ENCODE results near the gene STX5.
A peak's percentile ranks its signal among the peaks of the same experiment; 100 is the strongest.
"Not testable (repeated sequence)": the region's sequence is repeated elsewhere in the genome, so short reads cannot be mapped to it uniquely, and the experiment has no call there.

Gene STX5

GRCh38 chr11:62788991-62789390, 42.9 kb downstream of the STX5 start:
- Mint-ChIP-seq H3K27me3 (no peaks in the 10 kb centered on the region), H3K4me1 (ENCODE audit: low read depth) (peaks cover 51% of the 10 kb centered on the region), H3K27ac (peak overlapping the region; percentile 96), H3K36me3 (ENCODE audit: low read depth) (peaks cover 86% of the 10 kb centered on the region), H3K9me3 (no peaks in the 10 kb centered on the region), H3K4me3 (peak overlapping the region; percentile 91)
- no peak for DNase-seq

- Mint-ChIP-seq H3K27me3 (no peaks in the 10 kb centered on the region), H3K4me3 (peak within 1 kb of the TSS; percentile 91), H3K36me3 (ENCODE audit: low read depth) (peaks cover 89% of the 10 kb centered on the region), H3K4me1 (ENCODE audit: low read depth) (peaks cover 44% of the 10 kb centered on the region), H3K27ac (peak within 1 kb of the TSS; percentile 96), H3K9me3 (no peaks in the 10 kb centered on the region)
- DNase-seq, result peak; percentile 97
Observed at GRCh38 chr11:62787005-62787759, 44.7 kb downstream of the STX5 start, which contains the start of gene TMEM179B. TMEM179B (plus strand) TSS chr11:62787402; CDS start chr11:62787432, 30 bp downstream.

GRCh38 chr11:62786318-62787004, 45.4 kb downstream of the STX5 start:
- DNase-seq, result peak; percentile 89
- H3K4me1 Mint-ChIP-seq (ENCODE audit: low read depth), result peaks cover 41% of the 10 kb centered on the region
- no peaks in the 10 kb centered on the region for H3K9me3 Mint-ChIP-seq
- H3K27me3 Mint-ChIP-seq, result no peaks in the 10 kb centered on the region
- H3K4me3 Mint-ChIP-seq, result peak overlapping the region; percentile 86
- H3K27ac Mint-ChIP-seq, result peak overlapping the region; percentile 95
- peaks cover 89% of the 10 kb centered on the region for H3K36me3 Mint-ChIP-seq (ENCODE audit: low read depth)

GRCh38 chr11:62782753-62783152, 49.1 kb downstream of the STX5 start:
- Mint-ChIP-seq H3K36me3 (ENCODE audit: low read depth) (peaks cover 78% of the 10 kb centered on the region), H3K4me3 (no peak overlapping the region), H3K27ac (peak overlapping the region; percentile 66), H3K4me1 (ENCODE audit: low read depth) (peaks cover 16% of the 10 kb centered on the region), H3K9me3 (no peaks in the 10 kb centered on the region), H3K27me3 (no peaks in the 10 kb centered on the region)
- no peak for DNase-seq

- Mint-ChIP-seq H3K36me3 (ENCODE audit: low read depth) (peaks cover 79% of the 10 kb centered on the region), H3K27ac (peak overlapping the region; percentile 82), H3K4me3 (no peak overlapping the region), H3K27me3 (no peaks in the 10 kb centered on the region), H3K4me1 (ENCODE audit: low read depth) (peaks cover 26% of the 10 kb centered on the region), H3K9me3 (no peaks in the 10 kb centered on the region)
- no peak for DNase-seq
Observed at GRCh38 chr11:62778441-62778840, 53.4 kb downstream of the STX5 start.

- peak overlapping the region; percentile 82 for H3K27ac Mint-ChIP-seq
- H3K9me3 Mint-ChIP-seq, result no peaks in the 10 kb centered on the region
- DNase-seq, result no peak
Observed at GRCh38 chr11:62777389-62777788, 54.5 kb downstream of the STX5 start.

GRCh38 chr11:62775646-62776045, 56.2 kb downstream of the STX5 start:
- H3K36me3 Mint-ChIP-seq (ENCODE audit: low read depth), result peaks cover 58% of the 10 kb centered on the region
- no peak overlapping the region for H3K4me3 Mint-ChIP-seq
- no peaks in the 10 kb centered on the region for H3K9me3 Mint-ChIP-seq

More at GRCh38 chr11:62777389-62777788, 54.5 kb downstream of the STX5 start:
- Mint-ChIP-seq H3K27me3 (no peaks in the 10 kb centered on the region), H3K36me3 (ENCODE audit: low read depth) (peaks cover 69% of the 10 kb centered on the region), H3K4me1 (ENCODE audit: low read depth) (peaks cover 27% of the 10 kb centered on the region), H3K4me3 (no peak overlapping the region)

GRCh38 chr11:62774407-62774806, 57.4 kb downstream of the STX5 start:
- Mint-ChIP-seq H3K4me1 (ENCODE audit: low read depth) (peaks cover 47% of the 10 kb centered on the region), H3K27ac (no peak overlapping the region), H3K9me3 (no peaks in the 10 kb centered on the region), H3K27me3 (no peaks in the 10 kb centered on the region), H3K4me3 (no peak overlapping the region), H3K36me3 (ENCODE audit: low read depth) (peaks cover 53% of the 10 kb centered on the region)
- DNase-seq, result no peak

More at GRCh38 chr11:62775646-62776045, 56.2 kb downstream of the STX5 start:
- no peak for DNase-seq
- Mint-ChIP-seq H3K27me3 (no peaks in the 10 kb centered on the region), H3K4me1 (ENCODE audit: low read depth) (peaks cover 35% of the 10 kb centered on the region), H3K27ac (peak overlapping the region; percentile 83)

GRCh38 chr11:62771144-62772021, 60.5 kb downstream of the STX5 start, which contains the start of gene TAF6L:
TAF6L (plus strand) TSS chr11:62771396; CDS start chr11:62775784, 4,388 bp downstream.
- Mint-ChIP-seq H3K4me1 (ENCODE audit: low read depth) (peaks cover 33% of the 10 kb centered on the region), H3K27ac (peak within 1 kb of the TSS; percentile 99)

GRCh38 chr11:62770778-62771143, 61.1 kb downstream of the STX5 start:
- peak; percentile 63 for DNase-seq
- Mint-ChIP-seq H3K27me3 (no peaks in the 10 kb centered on the region), H3K9me3 (no peaks in the 10 kb centered on the region), H3K27ac (peak overlapping the region; percentile 99), H3K4me1 (ENCODE audit: low read depth) (peaks cover 35% of the 10 kb centered on the region), H3K36me3 (ENCODE audit: low read depth) (peaks cover 48% of the 10 kb centered on the region), H3K4me3 (peak overlapping the region; percentile 89)

More at GRCh38 chr11:62771144-62772021, 60.5 kb downstream of the STX5 start, which contains the start of gene TAF6L:
- peak; percentile 98 for DNase-seq
- no peaks in the 10 kb centered on the region for H3K9me3 Mint-ChIP-seq
- H3K27me3 Mint-ChIP-seq, result no peaks in the 10 kb centered on the region
- H3K36me3 Mint-ChIP-seq (ENCODE audit: low read depth), result peaks cover 48% of the 10 kb centered on the region
- peak within 1 kb of the TSS; percentile 89 for H3K4me3 Mint-ChIP-seq

GRCh38 chr11:62760867-62761227, 71.0 kb downstream of the STX5 start:
- peak overlapping the region; percentile 99 for H3K4me3 Mint-ChIP-seq
- not testable (repeated sequence) for H3K27me3 Mint-ChIP-seq, H3K9me3 Mint-ChIP-seq, DNase-seq
- peaks cover 22% of the 10 kb centered on the region for H3K4me1 Mint-ChIP-seq (ENCODE audit: low read depth)
- H3K27ac Mint-ChIP-seq, result peak overlapping the region; percentile 84
- peaks cover 40% of the 10 kb centered on the region for H3K36me3 Mint-ChIP-seq (ENCODE audit: low read depth)

GRCh38 chr11:62757846-62758788, 73.7 kb downstream of the STX5 start:
- H3K27me3 Mint-ChIP-seq, result no peaks in the 10 kb centered on the region
- H3K27ac Mint-ChIP-seq, result no peak overlapping the region
- peaks cover 23% of the 10 kb centered on the region for H3K36me3 Mint-ChIP-seq (ENCODE audit: low read depth)
- H3K4me3 Mint-ChIP-seq, result no peak overlapping the region
- no peaks in the 10 kb centered on the region for H3K9me3 Mint-ChIP-seq
- no peak for DNase-seq
- peaks cover 26% of the 10 kb centered on the region for H3K4me1 Mint-ChIP-seq (ENCODE audit: low read depth)
